Ishikawa (cell line): ENCODE results near the gene WDFY1.

ENCODE experiments used
- CEBPB ChIP-seq: IDR thresholded peaks from 2 replicates; pipeline ENCODE4 v1.6.1; 2012
- CREB1 ChIP-seq: IDR thresholded peaks from 2 replicates; pipeline ENCODE4 v1.6.1; 2012; ENCODE audit warnings: low read depth
- EGR1 ChIP-seq: IDR thresholded peaks from 2 replicates; pipeline ENCODE4 v1.6.1; 2012
- EP300 ChIP-seq: IDR thresholded peaks from 2 replicates; pipeline ENCODE4 v1.6.1; 2012; ENCODE audit warnings: borderline replicate concordance
- FOXM1 ChIP-seq: IDR thresholded peaks from 2 replicates; pipeline ENCODE4 v1.6.1; 2012; ENCODE audit warnings: low read depth, borderline replicate concordance
- NFIC ChIP-seq: IDR thresholded peaks from 2 replicates; pipeline ENCODE4 v1.6.1; 2012
- RAD21 ChIP-seq: IDR thresholded peaks from 2 replicates; pipeline ENCODE4 v1.6.1; 2012; ENCODE audit warnings: low read depth
- TAF1 ChIP-seq: IDR thresholded peaks from 2 replicates; pipeline ENCODE4 v1.6.1; 2012; ENCODE audit warnings: low read depth, mild to moderate bottlenecking
- TEAD4 ChIP-seq: IDR thresholded peaks from 2 replicates; pipeline ENCODE4 v1.6.1; 2012
- YY1 ChIP-seq: IDR thresholded peaks from 2 replicates; pipeline ENCODE4 v1.6.1; 2012; ENCODE audit warnings: low read depth
- ZBTB7A ChIP-seq: IDR thresholded peaks from 2 replicates; pipeline ENCODE4 v1.6.1; 2012; ENCODE audit warnings: low read depth

DNA sequence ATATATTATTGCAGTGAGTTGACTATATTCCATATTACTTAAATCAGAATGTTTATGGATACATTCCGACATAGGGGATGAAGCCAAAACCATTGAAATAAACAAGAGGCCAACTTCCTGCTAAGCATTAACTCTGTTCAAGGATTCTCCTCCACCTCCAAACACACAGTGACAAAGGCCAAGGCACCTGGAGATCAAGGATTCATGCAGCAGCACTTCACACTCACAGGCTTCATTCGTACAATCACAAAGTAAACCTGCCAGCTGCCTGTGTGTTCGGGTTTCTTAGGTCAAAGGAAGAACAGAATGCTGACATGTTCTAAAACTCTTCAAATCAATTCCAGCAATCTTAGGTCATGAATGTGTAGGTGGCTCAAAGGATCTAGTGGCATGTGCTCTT, 22.8 kb downstream of the WDFY1 start:
- TF ChIP-seq CEBPB (no peak), TEAD4 (no peak), YY1 (no peak), RAD21 (no peak), EGR1 (no peak), CREB1 (no peak), TAF1 (no peak), EP300 (no peak), NFIC (no peak), FOXM1 (no peak), ZBTB7A (no peak)
